Cardiac fibroblast (primary cell): ENCODE measurements around the gene KRT72.

Source experiments
- DNase-seq, 2 donors: peaks; one replicate each; pipeline versions ENCODE4 v3.0.0 to v3.0.0-alpha.2; 2010; ENCODE audit warnings: low read depth in 2 of 2
- H3K4me3 ChIP-seq, 2 donors: replicated peaks in 1 of 2; 1 replicate in 1 of 2; 2 replicates in 1 of 2; pipeline ENCODE4 v1.5.1; 2011; ENCODE audit warnings: low read depth in 2 of 2, low read length in 2 of 2, mild to moderate bottlenecking in 2 of 2, moderate library complexity in 1 of 2
- TF ChIP-seq, protein P1 (sequence below): IDR thresholded peaks from one replicate; pipeline ENCODE4 v1.5.1; 2011; ENCODE audit warnings: low read depth, mild to moderate bottlenecking, low read length, inconsistent platforms

Gene KRT72

DNA sequence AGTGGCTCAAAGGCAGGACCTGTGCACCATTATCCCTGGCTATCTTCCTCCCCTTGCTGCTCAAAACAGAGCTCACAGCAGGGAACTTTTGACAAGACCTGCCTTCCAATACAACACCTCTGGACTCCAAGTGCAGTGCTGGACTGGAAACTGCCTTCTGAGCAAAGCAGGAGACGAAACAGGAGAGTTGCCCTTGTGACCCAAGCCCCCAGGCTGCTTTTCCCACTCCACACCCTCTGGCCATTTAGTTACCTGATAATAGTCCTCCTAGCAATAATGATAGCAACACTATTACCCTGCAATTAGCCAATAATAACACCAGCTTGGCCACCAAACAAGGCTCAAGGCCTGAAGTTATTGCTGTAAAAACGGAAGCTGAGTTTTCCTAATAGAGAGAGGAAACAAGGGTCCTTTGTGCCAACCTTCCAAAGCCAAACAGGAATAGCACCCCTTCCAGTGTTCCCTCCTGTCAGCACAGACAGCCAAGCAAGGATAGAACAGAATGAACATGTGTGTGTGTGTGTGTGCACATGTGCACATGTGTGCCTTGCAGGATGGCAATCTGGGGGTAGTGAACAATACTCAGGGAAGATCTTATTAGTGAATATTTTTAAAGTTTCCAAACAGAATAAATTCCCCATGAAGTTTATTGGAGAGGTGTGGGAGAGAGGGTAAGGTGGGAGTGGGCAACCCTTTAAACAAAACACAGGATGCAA lies 26.3 kb upstream of the KRT72 start:
- TF ChIP-seq, protein P1, sequence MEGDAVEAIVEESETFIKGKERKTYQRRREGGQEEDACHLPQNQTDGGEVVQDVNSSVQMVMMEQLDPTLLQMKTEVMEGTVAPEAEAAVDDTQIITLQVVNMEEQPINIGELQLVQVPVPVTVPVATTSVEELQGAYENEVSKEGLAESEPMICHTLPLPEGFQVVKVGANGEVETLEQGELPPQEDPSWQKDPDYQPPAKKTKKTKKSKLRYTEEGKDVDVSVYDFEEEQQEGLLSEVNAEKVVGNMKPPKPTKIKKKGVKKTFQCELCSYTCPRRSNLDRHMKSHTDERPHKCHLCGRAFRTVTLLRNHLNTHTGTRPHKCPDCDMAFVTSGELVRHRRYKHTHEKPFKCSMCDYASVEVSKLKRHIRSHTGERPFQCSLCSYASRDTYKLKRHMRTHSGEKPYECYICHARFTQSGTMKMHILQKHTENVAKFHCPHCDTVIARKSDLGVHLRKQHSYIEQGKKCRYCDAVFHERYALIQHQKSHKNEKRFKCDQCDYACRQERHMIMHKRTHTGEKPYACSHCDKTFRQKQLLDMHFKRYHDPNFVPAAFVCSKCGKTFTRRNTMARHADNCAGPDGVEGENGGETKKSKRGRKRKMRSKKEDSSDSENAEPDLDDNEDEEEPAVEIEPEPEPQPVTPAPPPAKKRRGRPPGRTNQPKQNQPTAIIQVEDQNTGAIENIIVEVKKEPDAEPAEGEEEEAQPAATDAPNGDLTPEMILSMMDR: no peak
- DNase-seq: no peak
- H3K4me3 ChIP-seq: no peak overlapping the region

DNA sequence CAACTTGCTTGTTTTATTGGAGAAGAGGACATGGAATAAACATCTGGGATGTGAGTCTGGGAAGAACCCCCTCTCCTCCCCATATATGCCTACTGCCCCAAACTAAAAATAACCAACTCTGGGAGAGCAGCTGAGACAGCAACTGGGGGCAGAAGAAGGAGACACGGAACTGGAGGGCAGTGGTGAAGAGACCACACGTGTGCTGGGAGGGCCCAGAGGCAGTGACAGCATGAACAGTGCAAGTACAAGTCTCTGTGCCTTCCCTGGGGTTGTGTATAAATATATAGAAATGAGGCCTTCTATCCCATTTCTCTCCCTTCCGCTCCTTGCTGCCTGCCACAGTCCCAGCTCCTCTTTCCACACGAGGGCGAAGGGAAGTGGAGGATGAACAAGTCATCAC lies 21.1 kb upstream of the KRT72 start:
- no peak overlapping the region for H3K4me3 ChIP-seq
- TF ChIP-seq, protein P1: no peak
- no peak for DNase-seq

DNA sequence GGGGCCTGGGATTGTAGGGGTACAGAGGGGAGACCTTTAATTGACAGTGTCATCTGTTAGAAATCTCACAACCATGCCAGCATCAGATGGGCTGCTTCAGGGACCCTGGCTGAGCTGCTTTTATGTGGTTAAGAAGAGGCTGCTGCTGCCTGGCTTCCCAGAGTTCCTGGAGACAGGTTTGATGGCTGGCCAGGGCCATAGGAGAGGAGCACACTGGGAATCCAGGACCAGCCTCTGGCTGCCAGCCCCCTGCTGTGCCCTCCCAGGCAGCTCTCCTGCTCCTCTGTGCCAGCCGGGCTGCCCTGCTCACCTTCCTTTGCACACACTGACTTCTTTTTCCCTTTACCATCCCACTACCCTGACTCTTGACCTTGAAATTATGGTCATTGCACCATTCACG lies 17.6 kb upstream of the KRT72 start:
- H3K4me3 ChIP-seq: no peak overlapping the region
- DNase-seq: no peak
- TF ChIP-seq, protein P1: no peak

DNA sequence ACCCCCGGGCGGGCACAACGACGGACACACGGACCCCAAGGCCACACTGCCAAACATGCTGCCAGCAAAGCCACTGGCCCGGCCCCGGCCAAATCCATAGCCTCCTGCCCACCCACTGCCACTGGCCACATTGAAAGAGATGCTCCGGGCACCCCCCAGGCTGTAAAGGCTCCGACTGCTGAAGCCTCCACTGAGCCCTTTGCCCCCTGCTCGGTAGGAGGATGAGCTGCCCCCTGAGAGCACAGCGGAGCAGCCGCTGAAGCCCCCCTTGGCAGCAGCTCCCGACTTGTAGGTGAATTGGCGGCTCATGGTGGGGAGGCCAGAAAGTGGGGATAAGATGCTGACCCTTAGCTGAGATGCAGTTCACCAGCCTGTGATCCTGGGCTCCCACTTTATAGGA lies 17.0 kb upstream of the KRT72 start, which contains the start of gene KRT73:
KRT73 (minus strand) TSS at position 344 of the 400 bp plus-strand sequence; CDS start at position 309, 35 bp downstream.
- TF ChIP-seq, protein P1: no peak
- DNase-seq: no peak
- no peak within 1 kb of the TSS for H3K4me3 ChIP-seq

DNA sequence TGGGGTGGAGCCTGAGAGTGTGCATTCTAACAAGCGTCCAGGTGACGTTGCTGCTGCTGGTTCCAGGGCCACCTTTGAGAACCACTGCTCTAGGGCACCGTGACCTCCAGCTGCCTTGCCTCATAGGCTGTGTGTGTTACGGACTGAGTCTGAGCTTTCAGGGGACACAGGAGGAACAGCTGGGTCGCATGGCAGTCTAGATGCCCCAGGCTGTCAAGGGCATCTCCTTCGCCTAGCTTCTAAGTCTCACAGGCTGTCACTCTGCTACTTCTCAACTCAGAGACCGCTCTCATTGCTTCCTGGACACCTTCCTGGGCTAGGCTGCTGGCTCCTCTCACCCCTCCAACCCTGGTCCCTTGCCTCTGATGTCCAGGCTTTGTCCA lies 16.1 kb upstream of the KRT72 start:
- no peak for DNase-seq
- H3K4me3 ChIP-seq: no peak overlapping the region
- TF ChIP-seq, protein P1: no peak

DNA sequence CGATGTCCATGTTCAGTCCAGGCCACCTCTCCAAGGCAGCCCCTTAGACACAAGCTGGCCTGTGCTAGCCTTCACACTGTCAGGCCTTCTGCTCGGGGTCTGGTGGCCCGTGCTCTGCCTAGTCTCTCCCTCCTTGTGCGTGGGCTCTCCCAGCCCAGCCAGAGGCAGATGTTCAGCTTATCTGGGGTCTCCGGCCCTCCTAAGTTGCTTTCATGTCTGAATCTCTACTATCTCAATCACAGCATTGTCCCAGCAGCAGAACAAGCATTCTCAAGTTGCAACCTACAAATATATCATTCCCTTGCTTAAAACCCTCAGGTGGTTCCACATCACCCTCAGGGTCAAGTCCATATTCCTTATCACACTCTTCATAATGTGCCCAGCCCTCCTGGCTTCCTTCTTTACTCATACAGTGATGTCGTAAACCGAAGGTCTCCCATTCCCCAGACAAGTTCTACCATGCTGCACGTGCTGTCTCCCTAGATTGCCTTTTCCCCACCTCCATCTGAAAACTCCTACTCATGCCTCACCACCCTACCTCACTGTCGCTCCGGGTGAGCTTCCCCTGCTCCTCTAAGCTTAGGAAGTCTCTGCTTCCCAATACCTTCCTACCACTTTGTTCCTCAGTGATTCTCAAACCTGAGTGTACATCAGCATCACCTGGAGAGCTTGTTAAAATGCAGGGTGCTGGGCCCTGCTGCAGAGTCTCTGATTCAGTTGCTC lies 15.6 kb upstream of the KRT72 start:
- TF ChIP-seq, protein P1: no peak
- no peak overlapping the region for H3K4me3 ChIP-seq
- no peak for DNase-seq
